Esophagus muscularis mucosa (tissue), 4 donors: Measurements from ENCODE around the gene ANKRD40. TPM values are rescaled to one million over a fixed set of nuclear protein-coding genes. Genes with fewer than 3 reads are reported as not detected.
A peak's percentile ranks its signal among the peaks of the same experiment; 100 is the strongest.

Experiments used
- DNase-seq: peaks from one replicate; pipeline ENCODE4 v3.0.0-alpha.2; 2017; ENCODE audit errors: extremely low spot score
- H3K27ac ChIP-seq, 4 donors: fragments of 200-600 bp; sonication (generic); replicated peaks in 1 of 4; 1 replicate in 3 of 4; 2 replicates in 1 of 4; pipeline ENCODE4 v1.5.1; 2016 to 2019; ENCODE audit warnings: mild to moderate bottlenecking in 1 of 4
- H3K27me3 ChIP-seq, 4 donors: fragments of 200-600 bp; sonication (generic); one replicate each; pipeline versions ENCODE4 v1.5.1 to v1.6.0; 2016 to 2019
- H3K36me3 ChIP-seq, 4 donors: fragments of 200-600 bp; sonication (generic); one replicate each; pipeline ENCODE4 v1.5.1; 2016 to 2019
- H3K4me1 ChIP-seq, 4 donors: fragments of 200-600 bp; sonication (generic); one replicate each; pipeline ENCODE4 v1.5.1; 2016 to 2019
- H3K4me3 ChIP-seq, 4 donors: fragments of 200-600 bp; sonication (generic); 1 replicate in 2 of 4; 2 replicates in 2 of 4; pipeline ENCODE4 v1.5.1; 2016 to 2019; ENCODE audit warnings: mild to moderate bottlenecking in 4 of 4, moderate library complexity in 1 of 4
- H3K9me3 ChIP-seq, 4 donors: fragments of 200-600 bp; sonication (generic); 1 replicate in 3 of 4; 2 replicates in 1 of 4; pipeline ENCODE4 v1.5.1; 2016 to 2019
- EP300 ChIP-seq: sonication (generic); formaldehyde crosslinking; IDR thresholded peaks from one replicate; pipeline ENCODE4 v1.6.1; 2017; ENCODE audit warnings: antibody characterized with exemption
- POLR2A ChIP-seq: fragments of 450-650 bp; IDR thresholded peaks from one replicate; pipeline ENCODE4 v1.6.1; 2017; ENCODE audit warnings: antibody characterized with exemption, moderate library complexity, mild to moderate bottlenecking, low read depth
- POLR2AphosphoS5 ChIP-seq, 2 donors: sonication (generic); formaldehyde crosslinking; IDR thresholded peaks; one replicate each; pipeline ENCODE4 v1.6.1; 2017; ENCODE audit warnings: antibody characterized with exemption in 2 of 2
- WGBS: methylation state at CpG from one replicate; pipeline ENCODE4 v1.1.5; 2018; 5-methylcytosine and 5-hydroxymethylcytosine counted together
- intact Hi-C: fragments of 100-400 bp; cut with DNase I; formaldehyde crosslinking; loops from one replicate; pipeline ENCODE4 v1.15.1; 2023
- total RNA-seq, 4 donors: library from RNA; depleted of rRNA; stranded (reverse); fragments of >200 nt; gene quantifications; one replicate each; pipeline versions ENCODE4 v1.1.0 to v1.2.1, GENCODE V29; 2016
- TF ChIP-seq, protein P1 (sequence below), 3 experiments: fragments of 200-600 bp in 2 of 3; fragments of 450-650 bp in 1 of 3; sonication (generic) in 2 of 3; IDR thresholded peaks; one replicate each; pipeline ENCODE4 v1.5.1; 2017 to 2019; ENCODE audit warnings: antibody characterized with exemption in 3 of 3, mild to moderate bottlenecking in 2 of 3, moderate library complexity in 1 of 3

Gene ANKRD40
- total RNA-seq, 4 donors from 2014 or later, result 73.1 to 96.2 (median 87.4) TPM

DNA sequence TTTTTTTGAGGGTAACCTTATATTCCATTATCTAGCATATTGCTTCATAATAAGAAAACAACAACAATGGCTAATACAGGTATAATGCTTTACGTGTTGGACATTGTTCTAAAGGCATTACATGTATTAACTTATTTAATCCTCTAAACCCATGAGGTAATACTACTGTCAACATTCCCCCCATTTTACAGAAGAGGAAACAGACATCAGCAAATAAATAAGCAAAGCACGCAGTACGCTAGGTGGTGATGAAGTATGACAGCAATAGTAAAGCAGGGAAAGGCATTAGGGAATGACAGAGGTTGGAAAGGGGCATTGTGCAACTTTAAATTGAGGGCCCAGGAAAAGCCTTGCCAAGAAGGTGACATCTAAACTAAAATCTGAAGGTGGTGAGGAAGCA is 4.6 kb downstream of the ANKRD40 start:
- 75% methylated on average over 3 of the region's 3 CpGs for WGBS
- no peak overlapping the region for H3K4me3 ChIP-seq
- H3K36me3 ChIP-seq, result peaks cover 17 to 48% (median 27%) of the 10 kb centered on the region in 4 donors
- intact Hi-C loops, result no loop called here
- H3K27me3 ChIP-seq, result no peaks in the 10 kb centered on the region
- H3K9me3 ChIP-seq, result no peaks in the 10 kb centered on the region
- DNase-seq, result no peak
- TF ChIP-seq, protein P1, sequence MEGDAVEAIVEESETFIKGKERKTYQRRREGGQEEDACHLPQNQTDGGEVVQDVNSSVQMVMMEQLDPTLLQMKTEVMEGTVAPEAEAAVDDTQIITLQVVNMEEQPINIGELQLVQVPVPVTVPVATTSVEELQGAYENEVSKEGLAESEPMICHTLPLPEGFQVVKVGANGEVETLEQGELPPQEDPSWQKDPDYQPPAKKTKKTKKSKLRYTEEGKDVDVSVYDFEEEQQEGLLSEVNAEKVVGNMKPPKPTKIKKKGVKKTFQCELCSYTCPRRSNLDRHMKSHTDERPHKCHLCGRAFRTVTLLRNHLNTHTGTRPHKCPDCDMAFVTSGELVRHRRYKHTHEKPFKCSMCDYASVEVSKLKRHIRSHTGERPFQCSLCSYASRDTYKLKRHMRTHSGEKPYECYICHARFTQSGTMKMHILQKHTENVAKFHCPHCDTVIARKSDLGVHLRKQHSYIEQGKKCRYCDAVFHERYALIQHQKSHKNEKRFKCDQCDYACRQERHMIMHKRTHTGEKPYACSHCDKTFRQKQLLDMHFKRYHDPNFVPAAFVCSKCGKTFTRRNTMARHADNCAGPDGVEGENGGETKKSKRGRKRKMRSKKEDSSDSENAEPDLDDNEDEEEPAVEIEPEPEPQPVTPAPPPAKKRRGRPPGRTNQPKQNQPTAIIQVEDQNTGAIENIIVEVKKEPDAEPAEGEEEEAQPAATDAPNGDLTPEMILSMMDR (IDR thresholded peaks at IDR 0.05), result no peak
- peak overlapping the region in 2 of 4 donors; percentile 3 to 41 for H3K27ac ChIP-seq
- H3K4me1 ChIP-seq, result peaks cover 24 to 70% (median 57%) of the 10 kb centered on the region in 4 donors

- no peaks in the 10 kb centered on the region for H3K27me3 ChIP-seq
- DNase-seq, result no peak
- peak overlapping the region in 1 of 4 donors; percentile 16 for H3K27ac ChIP-seq
- H3K36me3 ChIP-seq, result peaks cover 49 to 79% (median 62%) of the 10 kb centered on the region in 4 donors
- H3K4me3 ChIP-seq, result no peak overlapping the region
- H3K9me3 ChIP-seq, result no peaks in the 10 kb centered on the region
- intact Hi-C loops, result loop anchor here (5.0 kb wide), 1 partner anchor 217 kb away; no protein-coding TSS in a partner anchor
- no peak for TF ChIP-seq POLR2AphosphoS5 (IDR thresholded peaks at IDR 0.05)
- TF ChIP-seq, protein P1 (IDR thresholded peaks at IDR 0.05), result no peak
- TF ChIP-seq POLR2A, result no peak
- no peak for TF ChIP-seq EP300
- H3K4me1 ChIP-seq, result peaks cover 26 to 52% (median 44%) of the 10 kb centered on the region in 4 donors
- 75% methylated on average over 7 of the region's 7 CpGs for WGBS
Observed at GRCh38 chr17:50699410-50699809, 8.3 kb downstream of the ANKRD40 start.

DNA sequence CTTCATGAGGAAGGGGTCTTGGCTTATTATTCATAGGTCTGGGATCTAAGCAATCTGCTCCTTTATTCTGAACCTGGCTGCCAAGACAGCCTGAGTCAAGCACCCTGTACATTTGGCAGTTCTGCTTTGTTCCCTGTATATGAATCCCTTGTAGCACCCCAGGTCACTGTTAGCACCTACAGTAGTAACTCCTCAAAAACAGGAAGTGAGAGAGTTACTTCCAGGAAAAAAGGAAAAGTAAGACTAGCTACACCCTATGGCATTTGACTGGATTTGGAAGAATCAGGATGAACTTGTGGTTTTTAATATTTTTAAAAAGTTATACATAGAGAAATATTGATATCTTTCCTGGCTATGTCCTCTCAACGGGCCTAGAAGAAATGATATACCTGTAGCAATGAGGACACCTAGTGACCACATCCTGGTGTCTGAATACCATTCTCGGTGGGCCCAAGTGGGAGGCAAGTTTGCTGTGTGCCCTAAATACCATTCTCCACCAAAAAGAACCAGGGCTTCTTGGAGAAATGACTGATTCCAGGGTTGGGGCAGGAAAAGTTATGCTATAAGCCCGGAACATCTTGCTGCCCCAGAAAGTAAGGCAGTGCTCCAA is 9.9 kb downstream of the ANKRD40 start:
- Histone ChIP-seq H3K27me3 (no peaks in the 10 kb centered on the region), H3K36me3 (peaks cover 49 to 82% (median 70%) of the 10 kb centered on the region in 4 donors), H3K9me3 (no peaks in the 10 kb centered on the region), H3K4me1 (peaks cover 14 to 52% (median 45%) of the 10 kb centered on the region in 4 donors), H3K27ac (no peak overlapping the region), H3K4me3 (no peak overlapping the region)
- WGBS, result 47% methylated on average over 3 of the region's 3 CpGs
- intact Hi-C loops, result loop anchor here (2.0 to 5.0 kb wide), 2 partner anchors 153 to 215 kb away; no protein-coding TSS in a partner anchor
- no peak for DNase-seq
- TF ChIP-seq POLR2AphosphoS5 (IDR thresholded peaks at IDR 0.05), result no peak
- no peak for TF ChIP-seq POLR2A
- TF ChIP-seq EP300, result no peak
- TF ChIP-seq, protein P1 (IDR thresholded peaks at IDR 0.05), result no peak

DNA sequence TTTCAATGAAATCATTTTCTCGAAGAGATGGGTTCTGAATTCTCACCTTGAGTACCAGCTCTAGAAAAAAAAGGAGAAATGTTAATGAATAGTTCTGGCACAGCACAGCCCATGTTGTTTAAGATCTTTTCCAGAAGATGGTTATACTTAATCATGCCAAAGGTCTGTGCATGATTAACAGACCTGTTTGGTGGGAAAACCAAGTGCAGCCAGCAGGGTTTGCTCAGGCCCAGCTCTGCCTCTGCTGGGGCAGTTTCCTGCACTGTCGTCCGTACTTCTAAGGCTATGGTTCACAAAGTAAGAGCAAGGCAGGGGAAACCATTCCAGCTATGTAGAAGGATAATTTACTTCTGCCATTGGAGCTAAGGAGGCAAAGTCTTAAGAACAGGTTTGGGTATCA is 10.7 kb downstream of the ANKRD40 start:
- H3K36me3 ChIP-seq, result peaks cover 49 to 85% (median 75%) of the 10 kb centered on the region in 4 donors
- intact Hi-C loops, result loop anchor here (2.0 to 5.0 kb wide), 2 partner anchors 152 to 215 kb away; no protein-coding TSS in a partner anchor

More for the DNA sequence above, 10.7 kb downstream of the ANKRD40 start:
- no peaks in the 10 kb centered on the region for H3K27me3 ChIP-seq
- WGBS, result 94% methylated on average over 3 of the region's 3 CpGs
- peaks cover 13 to 52% (median 45%) of the 10 kb centered on the region in 4 donors for H3K4me1 ChIP-seq
- DNase-seq, result no peak
- no peaks in the 10 kb centered on the region for H3K9me3 ChIP-seq
- TF ChIP-seq EP300 (no peak), POLR2A (no peak), POLR2AphosphoS5 (IDR thresholded peaks at IDR 0.05) (no peak)
- TF ChIP-seq, protein P1 (IDR thresholded peaks at IDR 0.05), result no peak
- no peak overlapping the region for H3K27ac ChIP-seq
- H3K4me3 ChIP-seq, result no peak overlapping the region
